ENCODE measurements around the gene ZNRF2. TPM values are rescaled to one million over a fixed set of nuclear protein-coding genes. Genes with fewer than 3 reads are reported as not detected.

ZNRF2 gene
- total and polyA plus RNA-seq, 2 of the 4 experiments (the other 2 are of a cell fraction), result 0.31 to 0.54 TPM

GRCh38 chr7:30344513-30344912 lies 60.1 kb downstream of the ZNRF2 start:
- Histone ChIP-seq H2AK9ac (replicated peaks; ENCODE audit: low read depth, low read length, poor library complexity) (no peak overlapping the region), H3K4ac (ENCODE audit: low read depth, low read length) (no peak overlapping the region), H2AK5ac (ENCODE audit: low read depth, low read length) (no peak overlapping the region), H3K56ac (ENCODE audit: extremely low read depth, insufficient read depth, low read length) (no peak overlapping the region), H3K23ac (ENCODE audit: low read depth, low read length) (no peak overlapping the region), H3K14ac (replicated peaks; ENCODE audit: low read depth, low read length) (no peak overlapping the region), H3K18ac (ENCODE audit: low read depth, low read length) (no peak overlapping the region), H2BK15ac (ENCODE audit: low read depth, low read length) (no peak overlapping the region), H4K20me1 (ENCODE audit: insufficient read depth, low read length) (no peaks in the 10 kb centered on the region), H3K9me1 (ENCODE audit: insufficient read depth, low read length) (no peaks in the 10 kb centered on the region), H3K9ac (ENCODE audit: low read depth, low read length) (no peak overlapping the region), H3K9me3 (ENCODE audit: control insufficient read depth, insufficient read depth, low read length) (no peaks in the 10 kb centered on the region), H3K27me3 (ENCODE audit: control insufficient read depth, insufficient read depth, low read length) (no peaks in the 10 kb centered on the region), H2BK120ac (ENCODE audit: low read depth, low read length) (no peak overlapping the region), H3K4me1 (ENCODE audit: control insufficient read depth, insufficient read depth, low read length) (peaks cover 2% of the 10 kb centered on the region; the same call in 1 of the 2 replicates), H2BK20ac (ENCODE audit: low read depth, low read length) (no peak overlapping the region), H3K4me3 (ENCODE audit: insufficient read depth, low read depth, low read length) (no peak overlapping the region), H3K36me3 (ENCODE audit: control insufficient read depth, insufficient read depth, low read length) (no peaks in the 10 kb centered on the region), H2AFZ (replicated peaks; ENCODE audit: low read length, poor library complexity) (no peak overlapping the region), H3K27ac (ENCODE audit: insufficient read depth, low read length) (no peak overlapping the region), H3K79me1 (ENCODE audit: low read depth in 1 of 2, low read length in 2 of 2) (0 out of 4 replicates have a peak, but pooled peaks cover 0 to 3% of the 10 kb centered on the region in 2 experiments), H3K4me2 (ENCODE audit: low read depth, low read length) (no peak overlapping the region), H4K8ac (ENCODE audit: low read depth in 2 of 2, low read length in 2 of 2) (no peak overlapping the region), H2BK5ac (ENCODE audit: low read depth, low read length, poor library complexity, severe bottlenecking) (no peak overlapping the region), H4K5ac (ENCODE audit: low read depth, low read length) (no peak overlapping the region), H4K91ac (ENCODE audit: insufficient read depth, low read depth, low read length) (no peak overlapping the region)
- no CpG with 5 or more reads among the region's 1 CpG for WGBS, 2 experiments (ENCODE audit: extremely low coverage in 2 of 2, insufficient read length in 1 of 2)
- CTCF ChIA-PET, result no interaction called here
- dilution Hi-C loops (cut with HindIII; ENCODE audit: low sequenced_read_pairs, unreplicated experiment), result no loop called here
- in situ Hi-C loops (cut with MboI; ENCODE audit: low sequenced_read_pairs), result no loop called here
- ATAC-seq (ENCODE audit: low read depth) (no peak), DNase-seq (no peak)
- no peak for TF ChIP-seq ELK1 (IDR thresholded peaks at IDR 0.05; ENCODE audit: borderline replicate concordance, low read depth, low read length)
- no peak for TF ChIP-seq RAD21 (IDR thresholded peaks at IDR 0.05; ENCODE audit: low read length)
- no peak for TF ChIP-seq NFE2L2 (IDR thresholded peaks at IDR 0.05; ENCODE audit: low read depth, low read length)
- TF ChIP-seq SMC3 (IDR thresholded peaks at IDR 0.05; ENCODE audit: low read depth, low read length), result no peak
- no peak for TF ChIP-seq RCOR1 (IDR thresholded peaks at IDR 0.05; ENCODE audit: insufficient replicate concordance, low read length)
- TF ChIP-seq FOS (IDR thresholded peaks at IDR 0.05; ENCODE audit: low read depth, low read length), result no peak
- no peak for TF ChIP-seq USF2 (IDR thresholded peaks at IDR 0.05; ENCODE audit: low read depth, low read length)
- no peak for TF ChIP-seq CEBPB (IDR thresholded peaks at IDR 0.05; ENCODE audit: low read depth, low read length)
- TF ChIP-seq CHD1 (IDR thresholded peaks at IDR 0.05; ENCODE audit: low read depth, low read length), result no peak
- no peak for TF ChIP-seq MAFK (IDR thresholded peaks at IDR 0.05; ENCODE audit: low read depth, low read length)
- TF ChIP-seq BHLHE40 (IDR thresholded peaks at IDR 0.05; ENCODE audit: low read depth, low read length), result no peak
- POLR2A ChIA-PET (ENCODE audit: unreplicated experiment), result interaction anchor here (0.7 kb wide), 1 partner anchor 9 kb away, joined by 3 read pairs; no protein-coding TSS in a partner anchor
- intact Hi-C loops (cut with micrococcal nuclease), result no loop called here
- BruUV-seq (replicated peaks), result no TSS peak

All from IMR-90 (cell line).